Nephron progenitor cell (in vitro differentiated cells): ENCODE measurements around the gene IL34.
A peak's percentile ranks its signal among the peaks of the same experiment; 100 is the strongest.

Experiments used
- DNase-seq: peaks from one replicate; pipeline ENCODE4 v3.0.0; 2021
- H3K27ac Mint-ChIP-seq: 2 replicates; pipeline ENCODE4 v1.8.0; 2021; ENCODE audit warnings: mild to moderate bottlenecking, moderate library complexity, mixed read lengths
- H3K27me3 Mint-ChIP-seq: 2 replicates; pipeline ENCODE4 v1.8.0; 2021; ENCODE audit warnings: mild to moderate bottlenecking, low read depth, mixed read lengths; ENCODE audit not compliant: poor library complexity
- H3K36me3 Mint-ChIP-seq: 2 replicates; pipeline ENCODE4 v1.8.0; 2021; ENCODE audit warnings: low read depth, mixed read lengths
- H3K4me1 Mint-ChIP-seq: 2 replicates; pipeline ENCODE4 v1.8.0; 2021; ENCODE audit warnings: mixed read lengths
- H3K4me3 Mint-ChIP-seq: 2 replicates; pipeline ENCODE4 v1.8.0; 2021; ENCODE audit warnings: mild to moderate bottlenecking, moderate library complexity, mixed read lengths
- H3K9me3 Mint-ChIP-seq: 2 replicates; pipeline ENCODE4 v1.8.0; 2021; ENCODE audit warnings: mild to moderate bottlenecking, moderate library complexity, mixed read lengths
- TF ChIP-seq, protein P1 (sequence below): fragments of 200-600 bp; sonication (generic); IDR thresholded peaks from 2 replicates; pipeline ENCODE4 v1.5.0; 2021; ENCODE audit warnings: antibody characterized with exemption

Gene IL34

DNA sequence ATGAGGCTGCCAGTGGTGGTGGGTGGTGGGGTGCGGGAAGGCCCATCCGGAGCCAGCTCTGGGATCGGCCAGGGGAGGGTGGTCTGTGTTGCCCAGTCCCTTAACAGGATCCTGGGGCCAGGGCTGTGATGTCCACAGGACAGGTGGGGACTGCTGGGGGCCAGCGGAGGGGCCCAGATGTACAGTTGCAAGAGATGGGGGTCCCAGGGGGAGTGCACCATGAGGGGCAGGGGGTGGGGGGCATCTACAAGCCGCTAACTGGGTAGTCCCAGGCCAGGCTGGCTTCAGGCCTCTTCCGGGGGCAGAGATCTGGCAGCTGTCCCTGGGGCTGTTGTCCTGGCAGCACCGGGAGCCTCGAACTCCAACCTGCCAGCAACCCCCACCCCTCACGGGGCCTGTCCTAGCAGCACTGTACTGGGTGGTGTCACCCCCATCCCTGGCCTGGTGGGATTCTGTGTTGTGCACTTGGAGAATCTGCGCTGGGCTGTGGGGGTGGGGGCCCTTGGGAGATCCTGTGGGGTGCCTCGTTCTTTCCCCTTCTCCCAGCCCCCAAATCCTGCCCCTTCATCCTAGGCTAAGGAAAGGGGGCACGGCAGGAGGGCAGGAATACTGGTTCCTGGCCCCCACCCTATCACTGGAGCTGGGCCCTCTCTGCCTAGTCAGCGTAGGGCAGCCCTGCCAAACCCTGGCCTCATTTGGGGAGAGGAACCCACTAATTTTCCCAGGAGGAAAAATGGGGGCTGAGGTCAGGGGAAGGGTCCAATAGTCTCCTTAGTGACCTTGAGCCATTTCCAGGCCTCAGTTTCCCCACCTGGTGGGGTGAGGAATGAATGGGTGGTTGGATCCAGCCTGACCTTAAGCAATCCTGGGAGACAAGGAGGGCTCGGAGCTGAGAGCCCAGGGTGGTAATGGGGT is 38.0 kb downstream of the IL34 start:
- Mint-ChIP-seq H3K36me3 (no peaks in the 10 kb centered on the region), H3K4me3 (peak overlapping the region; percentile 84), H3K27ac (no peak overlapping the region), H3K27me3 (peaks cover 8% of the 10 kb centered on the region), H3K9me3 (no peaks in the 10 kb centered on the region), H3K4me1 (peaks cover 39% of the 10 kb centered on the region)
- TF ChIP-seq, protein P1, sequence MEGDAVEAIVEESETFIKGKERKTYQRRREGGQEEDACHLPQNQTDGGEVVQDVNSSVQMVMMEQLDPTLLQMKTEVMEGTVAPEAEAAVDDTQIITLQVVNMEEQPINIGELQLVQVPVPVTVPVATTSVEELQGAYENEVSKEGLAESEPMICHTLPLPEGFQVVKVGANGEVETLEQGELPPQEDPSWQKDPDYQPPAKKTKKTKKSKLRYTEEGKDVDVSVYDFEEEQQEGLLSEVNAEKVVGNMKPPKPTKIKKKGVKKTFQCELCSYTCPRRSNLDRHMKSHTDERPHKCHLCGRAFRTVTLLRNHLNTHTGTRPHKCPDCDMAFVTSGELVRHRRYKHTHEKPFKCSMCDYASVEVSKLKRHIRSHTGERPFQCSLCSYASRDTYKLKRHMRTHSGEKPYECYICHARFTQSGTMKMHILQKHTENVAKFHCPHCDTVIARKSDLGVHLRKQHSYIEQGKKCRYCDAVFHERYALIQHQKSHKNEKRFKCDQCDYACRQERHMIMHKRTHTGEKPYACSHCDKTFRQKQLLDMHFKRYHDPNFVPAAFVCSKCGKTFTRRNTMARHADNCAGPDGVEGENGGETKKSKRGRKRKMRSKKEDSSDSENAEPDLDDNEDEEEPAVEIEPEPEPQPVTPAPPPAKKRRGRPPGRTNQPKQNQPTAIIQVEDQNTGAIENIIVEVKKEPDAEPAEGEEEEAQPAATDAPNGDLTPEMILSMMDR, result no peak
- no peak for DNase-seq

- H3K27me3 Mint-ChIP-seq, result peaks cover 8% of the 10 kb centered on the region
These were observed 38.9 kb downstream of the IL34 start for GRCh38 chr16:70685061-70685937.

DNA sequence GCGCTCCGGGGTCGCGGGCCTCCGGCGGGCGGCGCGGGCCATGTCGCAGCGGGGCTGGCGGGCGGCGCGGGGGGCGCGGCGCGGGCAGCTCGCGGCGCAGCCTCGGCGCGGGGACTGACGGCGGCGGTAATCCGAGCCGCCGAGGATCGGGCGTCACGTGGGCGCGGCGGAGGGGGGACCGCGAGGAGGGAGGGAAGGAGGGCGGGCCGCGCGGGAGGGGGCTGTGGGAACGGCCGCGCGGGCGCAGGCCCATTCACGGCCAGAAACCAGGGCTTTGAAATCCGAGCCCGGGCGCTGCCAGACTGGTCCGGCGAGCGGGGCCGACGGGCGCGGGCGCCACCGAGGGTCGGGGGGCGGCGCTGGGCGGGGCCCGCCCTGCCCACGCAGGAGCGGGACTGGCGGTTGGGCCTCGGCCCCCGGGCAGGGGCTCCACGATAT is 39.6 kb downstream of the IL34 start, which contains the start of gene MTSS2:
Gene MTSS2, minus strand, starts transcription at position 116 of the 438 bp plus-strand sequence. CDS start 262 bp downstream, outside the sequence.
- peaks cover 8% of the 10 kb centered on the region for H3K27me3 Mint-ChIP-seq
- peak; percentile 95 for DNase-seq
- peak within 1 kb of the TSS; percentile 84 for H3K4me3 Mint-ChIP-seq
- no peaks in the 10 kb centered on the region for H3K9me3 Mint-ChIP-seq
- H3K36me3 Mint-ChIP-seq, result no peaks in the 10 kb centered on the region
- peaks cover 44% of the 10 kb centered on the region for H3K4me1 Mint-ChIP-seq
- H3K27ac Mint-ChIP-seq, result peak within 1 kb of the TSS; percentile 71
- TF ChIP-seq, protein P1, result no peak

More at GRCh38 chr16:70685061-70685937, 38.9 kb downstream of the IL34 start:
- H3K27ac Mint-ChIP-seq, result no peak overlapping the region
- no peaks in the 10 kb centered on the region for H3K9me3 Mint-ChIP-seq
- peak overlapping the region; percentile 84 for H3K4me3 Mint-ChIP-seq
- DNase-seq, result no peak
- H3K4me1 Mint-ChIP-seq, result peaks cover 39% of the 10 kb centered on the region
- TF ChIP-seq, protein P1, result no peak
- H3K36me3 Mint-ChIP-seq, result no peaks in the 10 kb centered on the region

- Mint-ChIP-seq H3K27me3 (peaks cover 8% of the 10 kb centered on the region), H3K9me3 (no peaks in the 10 kb centered on the region), H3K36me3 (no peaks in the 10 kb centered on the region), H3K27ac (peak overlapping the region; percentile 71), H3K4me1 (peaks cover 47% of the 10 kb centered on the region), H3K4me3 (peak overlapping the region; percentile 77)
- TF ChIP-seq, protein P1, result no peak
- no peak for DNase-seq
These were observed 40.2 kb downstream of the IL34 start for GRCh38 chr16:70686376-70687101.

- Mint-ChIP-seq H3K4me1 (peaks cover 52% of the 10 kb centered on the region), H3K4me3 (peak overlapping the region; percentile 77), H3K27me3 (peaks cover 8% of the 10 kb centered on the region), H3K27ac (peak overlapping the region; percentile 86), H3K9me3 (no peaks in the 10 kb centered on the region), H3K36me3 (no peaks in the 10 kb centered on the region)
- TF ChIP-seq, protein P1, result no peak
- DNase-seq, result no peak
These were observed 40.7 kb downstream of the IL34 start for GRCh38 chr16:70687102-70687511.
